ENCODE measurements around the gene TSGA10.

- TF ChIP-seq CTCF (IDR thresholded peaks at IDR 0.05) (no peak), POLR2A (IDR thresholded peaks at IDR 0.05) (no peak)
Observed at GRCh38 chr2:99169534-99169933, 14.8 kb upstream of the TSGA10 start.

All from body of pancreas (tissue), 4 donors.